Stimulated activated CD4-positive, alpha-beta T cell treated with anti-CD3 and anti-CD28 coated beads, Interleukin-2, amount 100 ng/mL, for 4 hours (primary cell): ENCODE measurements around the gene HECTD4.
"Not testable (repeated sequence)": the region's sequence is repeated elsewhere in the genome, so short reads cannot be mapped to it uniquely, and the experiment has no call there.

Experiments used
- DNase-seq: peaks from one replicate; pipeline ENCODE4 v3.0.0-alpha.2; 2020; ENCODE audit warnings: low read depth

The HECTD4 gene

GRCh38 chr12:112158461-112159145, 223.6 kb downstream of the HECTD4 start:
- not testable (repeated sequence) for DNase-seq

GRCh38 chr12:112153893-112154219, 228.4 kb downstream of the HECTD4 start:
- DNase-seq: no peak

- no peak for DNase-seq
These were observed 228.9 kb downstream of the HECTD4 start for GRCh38 chr12:112153181-112153892.

GRCh38 chr12:112151766-112152541, 230.3 kb downstream of the HECTD4 start:
- DNase-seq: no peak

GRCh38 chr12:112149596-112149995, 232.6 kb downstream of the HECTD4 start:
- no peak for DNase-seq

- no peak for DNase-seq
These were observed 234.2 kb downstream of the HECTD4 start for GRCh38 chr12:112148031-112148513.

- DNase-seq: no peak
These were observed 236.1 kb downstream of the HECTD4 start for GRCh38 chr12:112146123-112146522.

- DNase-seq: no peak
These were observed 241.5 kb downstream of the HECTD4 start for GRCh38 chr12:112140728-112141127.

- no peak for DNase-seq
These were observed 247.5 kb downstream of the HECTD4 start for GRCh38 chr12:112134731-112135130.

GRCh38 chr12:112133418-112133817, 248.8 kb downstream of the HECTD4 start:
- no peak for DNase-seq

GRCh38 chr12:112131686-112132085, 250.5 kb downstream of the HECTD4 start:
- no peak for DNase-seq

GRCh38 chr12:112130441-112130998, 251.7 kb downstream of the HECTD4 start:
- DNase-seq: no peak

GRCh38 chr12:112126911-112127310, 255.3 kb downstream of the HECTD4 start:
- DNase-seq: no peak

- no peak for DNase-seq
These were observed 256.2 kb downstream of the HECTD4 start for GRCh38 chr12:112126000-112126438.

- peak; percentile 98 for DNase-seq
These were observed 256.8 kb downstream of the HECTD4 start, which contains the start of gene TRAFD1 for GRCh38 chr12:112125250-112125999. TRAFD1 (plus strand) TSS chr12:112125560; CDS start chr12:112130523, 4,963 bp downstream.

- no peak for DNase-seq
These were observed 257.3 kb downstream of the HECTD4 start for GRCh38 chr12:112124918-112125249.

GRCh38 chr12:112122823-112123690, 259.2 kb downstream of the HECTD4 start:
- DNase-seq: no peak

- DNase-seq: no peak
These were observed 260.3 kb downstream of the HECTD4 start for GRCh38 chr12:112121780-112122565.

- no peak for DNase-seq
These were observed 264.5 kb downstream of the HECTD4 start for GRCh38 chr12:112117685-112118084.
